ENCODE measurements around the gene PTRH2. TPM values are rescaled to one million over a fixed set of nuclear protein-coding genes. Genes with fewer than 3 reads are reported as not detected.

The PTRH2 gene
- total RNA-seq, 1 donor from 2014 or later = 29.9 TPM

- H3K4me3 Mint-ChIP-seq = no peak overlapping the region
- no peak for ATAC-seq (ENCODE audit: low read depth)
- no peaks in the 10 kb centered on the region for H3K9me3 Mint-ChIP-seq
- CTCF ChIA-PET = interaction anchor here (1.0 kb wide), 1 partner anchor 12 kb away, joined by 6 read pairs; no protein-coding TSS in a partner anchor
- DNase-seq = no peak
- no peaks in the 10 kb centered on the region for H3K27me3 Mint-ChIP-seq
- intact Hi-C loops (cut with micrococcal nuclease) = no loop called here
- POLR2A ChIA-PET = no interaction called here
- no peak overlapping the region for H3K27ac Mint-ChIP-seq
- no peak for TF ChIP-seq CTCF (IDR thresholded peaks at IDR 0.05)
- H3K4me1 Mint-ChIP-seq = no peaks in the 10 kb centered on the region
- H3K36me3 Mint-ChIP-seq (ENCODE audit: low read depth) = peaks cover 83% of the 10 kb centered on the region
Observed at GRCh38 chr17:59683283-59683682, 23.9 kb downstream of the PTRH2 start.

DNA sequence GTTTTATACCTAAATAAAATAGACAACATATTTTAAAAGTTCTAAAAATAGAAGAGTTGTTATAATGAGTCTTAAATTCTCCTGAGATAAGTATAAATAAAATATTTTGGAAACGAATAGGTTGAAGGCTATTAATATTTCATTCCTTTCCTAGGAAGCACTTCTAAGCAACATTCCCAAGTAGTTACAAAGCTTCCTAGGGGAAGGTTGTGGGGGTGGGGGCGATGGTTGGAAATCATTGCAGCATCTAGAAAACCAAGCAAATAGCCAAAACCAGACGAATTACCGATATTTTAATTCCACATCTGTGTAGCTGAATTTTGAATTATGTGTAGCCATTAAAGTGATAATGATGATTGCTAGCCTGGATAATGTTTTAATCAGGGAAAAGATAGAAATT lies 26.9 kb downstream of the PTRH2 start:
- Mint-ChIP-seq H3K27ac (no peak overlapping the region), H3K4me3 (no peak overlapping the region), H3K4me1 (peaks cover 3% of the 10 kb centered on the region), H3K36me3 (ENCODE audit: low read depth) (peaks cover 81% of the 10 kb centered on the region), H3K27me3 (no peaks in the 10 kb centered on the region), H3K9me3 (no peaks in the 10 kb centered on the region)
- CTCF ChIA-PET = no interaction called here
- ATAC-seq (ENCODE audit: low read depth) (no peak), DNase-seq (no peak)
- POLR2A ChIA-PET = no interaction called here
- TF ChIP-seq CTCF (IDR thresholded peaks at IDR 0.05) = no peak
- intact Hi-C loops (cut with micrococcal nuclease) = no loop called here

GRCh38 chr17:59678918-59679317 lies 28.3 kb downstream of the PTRH2 start:
- CTCF ChIA-PET = no interaction called here

GRCh38 chr17:59676716-59677115 lies 30.5 kb downstream of the PTRH2 start:
- ATAC-seq (ENCODE audit: low read depth) (no peak), DNase-seq (no peak)
- ChIA-PET CTCF (no interaction called here), POLR2A (interaction anchor here (0.6 kb wide), 1 partner anchor 161 kb away, joined by 8 read pairs; no protein-coding TSS in a partner anchor)
- Mint-ChIP-seq H3K4me3 (no peak overlapping the region), H3K9me3 (no peaks in the 10 kb centered on the region), H3K27ac (no peak overlapping the region), H3K36me3 (ENCODE audit: low read depth) (peaks cover 69% of the 10 kb centered on the region), H3K4me1 (peaks cover 29% of the 10 kb centered on the region), H3K27me3 (no peaks in the 10 kb centered on the region)
- intact Hi-C loops (cut with micrococcal nuclease) = loop anchor here (10.0 kb wide), 1 partner anchor 152 kb away; no protein-coding TSS in a partner anchor
- TF ChIP-seq CTCF (IDR thresholded peaks at IDR 0.05) = no peak

More at GRCh38 chr17:59678918-59679317, 28.3 kb downstream of the PTRH2 start:
- POLR2A ChIA-PET = no interaction called here
- Mint-ChIP-seq H3K27ac (no peak overlapping the region), H3K9me3 (no peaks in the 10 kb centered on the region), H3K4me1 (peaks cover 17% of the 10 kb centered on the region), H3K27me3 (no peaks in the 10 kb centered on the region), H3K36me3 (ENCODE audit: low read depth) (peaks cover 79% of the 10 kb centered on the region), H3K4me3 (no peak overlapping the region)
- intact Hi-C loops (cut with micrococcal nuclease) = loop anchor here (10.0 kb wide), 1 partner anchor 154 kb away; no protein-coding TSS in a partner anchor
- TF ChIP-seq CTCF (IDR thresholded peaks at IDR 0.05) = no peak
- DNase-seq = no peak
- ATAC-seq (ENCODE audit: low read depth) = no peak

DNA sequence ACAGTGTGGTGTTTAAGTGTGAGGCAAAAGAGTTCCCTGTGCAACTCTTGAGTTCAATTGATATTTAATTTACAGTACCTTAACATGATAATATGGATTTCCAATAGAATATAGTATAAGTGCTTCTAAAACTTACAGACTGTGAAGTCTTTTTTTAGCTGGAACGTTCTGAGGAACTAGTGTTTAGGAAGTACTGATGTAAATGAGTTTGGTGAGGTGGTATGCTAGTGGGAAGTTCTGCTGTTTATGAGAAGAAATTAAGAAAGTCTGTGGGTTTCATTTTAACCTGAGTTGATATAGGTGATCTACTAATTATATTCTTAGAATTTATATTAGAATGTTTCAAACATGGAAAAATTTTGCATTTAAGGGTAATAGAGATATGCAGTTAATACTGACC lies 32.0 kb downstream of the PTRH2 start:
- POLR2A ChIA-PET = interaction anchor here (0.6 to 2.1 kb wide), 2 partner anchors 30 to 56 kb away, joined by 3 to 12 read pairs; partner anchors contain the start of gene CLTC
- intact Hi-C loops (cut with micrococcal nuclease) = loop anchor here (10.0 kb wide), 1 partner anchor 150 kb away; no protein-coding TSS in a partner anchor
- Mint-ChIP-seq H3K4me3 (peak overlapping the region; percentile 21), H3K4me1 (peaks cover 44% of the 10 kb centered on the region), H3K9me3 (no peaks in the 10 kb centered on the region), H3K27ac (peak overlapping the region; percentile 72), H3K27me3 (no peaks in the 10 kb centered on the region), H3K36me3 (ENCODE audit: low read depth) (peaks cover 67% of the 10 kb centered on the region)
- CTCF ChIA-PET = interaction anchor here (1.0 to 1.2 kb wide), 2 partner anchors 32 to 184 kb away, joined by 3 read pairs; no protein-coding TSS in a partner anchor
- TF ChIP-seq CTCF (IDR thresholded peaks at IDR 0.05) = no peak
- DNase-seq (no peak), ATAC-seq (ENCODE audit: low read depth) (peak; percentile 18)
